HG02759 (cell line): ENCODE results near the gene RNGTT.
"Not testable (repeated sequence)": the region's sequence is repeated elsewhere in the genome, so short reads cannot be mapped to it uniquely, and the experiment has no call there.

Source experiments
- ATAC-seq: cut with Tn5 transposase; IDR thresholded peaks from one replicate; pipeline ENCODE4 v1.9.1; 2021; ENCODE audit warnings: mild to moderate bottlenecking, moderate library complexity; ENCODE audit not compliant: unreplicated experiment

Gene RNGTT

GRCh38 chr6:88972504-88973423 is 9.3 kb upstream of the RNGTT start:
- ATAC-seq: no peak

- ATAC-seq: no peak
Measured at GRCh38 chr6:88970301-88970700, 6.9 kb upstream of the RNGTT start.

GRCh38 chr6:88969255-88969654 is 5.8 kb upstream of the RNGTT start:
- not testable (repeated sequence) for ATAC-seq

- no peak for ATAC-seq
Measured at GRCh38 chr6:88967891-88968290, 4.5 kb upstream of the RNGTT start.

- ATAC-seq: no peak
Measured at GRCh38 chr6:88965691-88966090, 2.3 kb upstream of the RNGTT start.

- ATAC-seq: no peak
Measured at GRCh38 chr6:88964509-88964908, 1.1 kb upstream of the RNGTT start.

GRCh38 chr6:88958842-88959241 is 4.6 kb downstream of the RNGTT start:
- no peak for ATAC-seq

GRCh38 chr6:88953550-88954386 is 9.7 kb downstream of the RNGTT start:
- no peak for ATAC-seq

GRCh38 chr6:88952065-88952704 is 11.2 kb downstream of the RNGTT start:
- ATAC-seq: no peak

- ATAC-seq: no peak
Measured at GRCh38 chr6:88945415-88946008, 17.9 kb downstream of the RNGTT start.

- no peak for ATAC-seq
Measured at GRCh38 chr6:88933521-88933920, 29.9 kb downstream of the RNGTT start.

GRCh38 chr6:88932019-88932418 is 31.4 kb downstream of the RNGTT start:
- not testable (repeated sequence) for ATAC-seq

GRCh38 chr6:88922775-88923548 is 40.5 kb downstream of the RNGTT start:
- no peak for ATAC-seq

- ATAC-seq: no peak
Measured at GRCh38 chr6:88921734-88922133, 41.7 kb downstream of the RNGTT start.

- no peak for ATAC-seq
Measured at GRCh38 chr6:88920774-88921733, 42.4 kb downstream of the RNGTT start.

GRCh38 chr6:88920088-88920487 is 43.3 kb downstream of the RNGTT start:
- ATAC-seq: no peak

- no peak for ATAC-seq
Measured at GRCh38 chr6:88919032-88919431, 44.4 kb downstream of the RNGTT start.

GRCh38 chr6:88916615-88917208 is 46.7 kb downstream of the RNGTT start:
- no peak for ATAC-seq
